Measurements from ENCODE around the gene B4GALNT1. TPM values are rescaled to one million over a fixed set of nuclear protein-coding genes. Genes with fewer than 3 reads are reported as not detected.

Gene B4GALNT1
- polyA plus RNA-seq, 3 donors, result not detected

DNA sequence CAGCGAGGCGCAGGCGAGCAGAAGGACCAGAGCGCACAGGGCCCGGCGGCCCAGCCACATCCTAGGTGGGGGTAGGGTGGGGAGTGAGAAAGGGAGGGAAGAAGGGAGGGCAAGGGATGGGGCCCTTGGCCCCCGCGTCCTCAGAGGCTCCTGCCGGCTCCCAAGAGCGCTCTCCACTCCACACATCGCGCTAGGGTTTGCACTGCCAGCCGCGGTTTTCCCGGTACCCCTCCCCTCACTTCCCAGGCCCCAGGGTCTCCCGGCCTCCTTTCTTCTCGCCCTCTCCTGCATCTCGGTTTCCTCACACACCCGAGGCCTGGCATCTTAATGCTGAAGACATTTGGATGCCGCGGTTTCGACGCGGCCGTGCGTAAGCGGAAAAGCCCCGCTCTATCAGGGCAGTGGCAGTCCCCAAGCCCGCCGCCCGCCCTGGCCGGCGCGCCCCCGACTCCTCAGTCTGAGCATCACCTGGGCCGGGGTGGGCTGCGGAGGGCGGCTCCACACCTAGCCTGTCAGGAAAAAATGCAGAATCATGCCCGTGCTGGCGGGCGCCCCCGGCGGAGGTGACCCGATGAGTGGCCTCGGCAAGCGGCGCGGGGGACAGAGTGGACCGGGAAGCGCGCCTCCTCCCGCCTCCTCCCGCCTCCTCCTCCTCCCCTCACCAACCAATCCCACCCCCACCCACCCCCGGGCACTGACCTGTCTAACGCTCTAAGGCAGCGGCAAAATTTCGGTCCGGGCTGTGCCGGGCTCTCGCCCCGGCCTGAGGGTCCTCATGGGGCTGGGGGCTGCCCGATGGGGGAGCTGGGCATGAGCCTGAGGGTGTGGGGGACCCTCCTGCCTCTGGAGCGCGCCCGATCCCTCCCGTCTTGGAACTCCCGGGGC, 686 bp downstream of the B4GALNT1 start:
- Histone ChIP-seq H3K4me1 (ENCODE audit: control insufficient read depth in 1 of 2, insufficient read depth in 2 of 2, low read length in 2 of 2) (peaks cover 16 to 27% of the 10 kb centered on the region in 2 donors), H3K4me2 (replicated peaks; ENCODE audit: extremely low read depth, low read length, poor library complexity, severe bottlenecking) (peak overlapping the region; percentile 73), H3K79me2 (ENCODE audit: insufficient read depth, low read length) (no peaks in the 10 kb centered on the region), H3K27ac (ENCODE audit: low read depth in 1 of 2, low read length in 2 of 2) (no peak overlapping the region), H3K9me3 (replicated peaks in 1 of 2; ENCODE audit: control insufficient read depth in 1 of 2, insufficient read depth in 1 of 2, low read length in 2 of 2) (peaks cover 0 to 30% of the 10 kb centered on the region in 2 donors), H4K20me1 (ENCODE audit: insufficient read depth, low read length) (no peaks in the 10 kb centered on the region), H2AFZ (ENCODE audit: insufficient read depth, low read depth, low read length, poor library complexity, severe bottlenecking) (peak overlapping the region; percentile 73), H3K4me3 (replicated peaks in 1 of 3; ENCODE audit: low read depth in 2 of 3, low read length in 3 of 3) (peak overlapping the region; percentile 1 to 68 (median 23)), H3K36me3 (replicated peaks in 1 of 2; ENCODE audit: control insufficient read depth in 1 of 2, insufficient read depth in 2 of 2, low read length in 2 of 2) (no peaks in the 10 kb centered on the region), H3K27me3 (ENCODE audit: control insufficient read depth in 2 of 2, insufficient read depth in 2 of 2, low read length in 2 of 2) (peaks cover 53 to 85% of the 10 kb centered on the region in 2 donors), H3K9ac (ENCODE audit: insufficient read depth, low read length, poor library complexity, severe bottlenecking) (no peak overlapping the region)
- Mint-ChIP-seq H3K9me3 (peaks cover 0 to 5% (median 2%) of the 10 kb centered on the region in 7 donors), H3K36me3 (peaks cover 0 to 4% of the 10 kb centered on the region in 2 donors), H3K4me3 (peak overlapping the region; percentile 39 to 80), H3K4me1 (peaks cover 15% of the 10 kb centered on the region), H3K27ac (no peak overlapping the region), H3K27me3 (ENCODE audit: low read depth in 3 of 3) (peaks cover 62 to 80% (median 64%) of the 10 kb centered on the region in 3 donors)
- 1% methylated on average over 52 of the region's 67 CpGs for WGBS (ENCODE audit: insufficient coverage)
- TF ChIP-seq CTCF (IDR thresholded peaks at IDR 0.05), result no peak
- intact Hi-C loops (cut with micrococcal nuclease), result loop anchor here in 1 of 2 donors (5.0 kb wide), 1 partner anchor 175 kb away; the partner anchor contains the start of genes GLI1 and INHBE
- DNase-seq, result peak in 1 of 3 donors; percentile 5

- Mint-ChIP-seq H3K9me3 (peaks cover 0 to 5% (median 2%) of the 10 kb centered on the region in 7 donors), H3K27ac (peak overlapping the region in 1 of 7 donors; percentile 18), H3K27me3 (ENCODE audit: low read depth in 3 of 3) (peaks cover 67 to 86% (median 70%) of the 10 kb centered on the region in 3 donors), H3K4me1 (peaks cover 18% of the 10 kb centered on the region), H3K36me3 (peaks cover 0 to 4% of the 10 kb centered on the region in 2 donors), H3K4me3 (peak overlapping the region in 1 of 2 donors; percentile 80)
- Histone ChIP-seq H2AFZ (ENCODE audit: insufficient read depth, low read depth, low read length, poor library complexity, severe bottlenecking) (no peak overlapping the region), H3K4me3 (replicated peaks in 1 of 3; ENCODE audit: low read depth in 2 of 3, low read length in 3 of 3) (no peak overlapping the region), H3K27me3 (ENCODE audit: control insufficient read depth in 2 of 2, insufficient read depth in 2 of 2, low read length in 2 of 2) (peaks cover 59 to 92% of the 10 kb centered on the region in 2 donors), H3K79me2 (ENCODE audit: insufficient read depth, low read length) (no peaks in the 10 kb centered on the region), H3K4me1 (ENCODE audit: control insufficient read depth in 1 of 2, insufficient read depth in 2 of 2, low read length in 2 of 2) (peaks cover 16 to 28% of the 10 kb centered on the region in 2 donors), H3K4me2 (replicated peaks; ENCODE audit: extremely low read depth, low read length, poor library complexity, severe bottlenecking) (no peak overlapping the region), H3K9ac (ENCODE audit: insufficient read depth, low read length, poor library complexity, severe bottlenecking) (no peak overlapping the region), H3K27ac (ENCODE audit: low read depth in 1 of 2, low read length in 2 of 2) (no peak overlapping the region), H3K36me3 (replicated peaks in 1 of 2; ENCODE audit: control insufficient read depth in 1 of 2, insufficient read depth in 2 of 2, low read length in 2 of 2) (no peaks in the 10 kb centered on the region), H4K20me1 (ENCODE audit: insufficient read depth, low read length) (no peaks in the 10 kb centered on the region), H3K9me3 (replicated peaks in 1 of 2; ENCODE audit: control insufficient read depth in 1 of 2, insufficient read depth in 1 of 2, low read length in 2 of 2) (peaks cover 0 to 30% of the 10 kb centered on the region in 2 donors)
- TF ChIP-seq CTCF (IDR thresholded peaks at IDR 0.05), result no peak
- WGBS (ENCODE audit: insufficient coverage), result 13% methylated on average over 26 of the region's 26 CpGs
- DNase-seq, result no peak
- intact Hi-C loops (cut with micrococcal nuclease), result loop anchor here in 1 of 2 donors (5.0 kb wide), 1 partner anchor 174 kb away; the partner anchor contains the start of genes GLI1 and INHBE
These were observed 1.4 kb downstream of the B4GALNT1 start for GRCh38 chr12:57631566-57632072.
